ENCODE measurements around the gene WDR86.

The WDR86 gene

DNA sequence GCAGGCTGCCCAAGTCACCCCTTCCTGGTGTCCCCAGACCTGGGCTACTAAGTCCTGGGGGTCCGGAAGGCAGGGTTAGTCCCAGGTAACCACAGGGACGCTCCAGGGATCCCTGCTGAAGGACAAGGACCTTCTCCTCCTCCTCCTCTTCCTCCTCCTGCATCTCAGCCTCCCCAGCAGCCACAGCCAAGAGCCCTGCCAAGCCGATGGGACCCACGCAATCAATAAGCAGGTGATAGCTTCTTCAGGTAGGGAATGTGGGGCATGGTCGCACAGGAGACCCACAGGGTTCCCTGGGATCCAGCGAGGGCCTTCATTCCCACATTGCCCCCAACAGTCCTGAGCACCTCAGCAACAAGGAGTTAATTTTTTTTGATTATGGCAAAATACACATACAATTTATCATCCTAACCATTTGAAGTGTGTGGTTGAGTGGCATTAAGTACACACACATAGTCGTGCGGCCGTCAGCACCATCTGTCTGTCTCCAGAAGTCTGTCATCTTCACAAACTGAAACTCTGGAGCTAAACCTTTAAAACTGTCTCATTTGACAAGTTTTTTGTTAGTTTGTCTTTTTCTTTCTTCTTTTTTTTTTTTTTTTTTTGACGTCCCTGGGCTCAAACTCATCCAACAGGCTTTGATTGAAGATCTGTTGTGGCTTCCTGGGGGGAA is 18.0 kb upstream of the WDR86 start:
- peak; percentile 84 for DNase-seq

GRCh38 chr7:151426904-151427704 is 17.3 kb upstream of the WDR86 start:
- DNase-seq = peak; percentile 42

GRCh38 chr7:151426441-151426903 is 16.6 kb upstream of the WDR86 start:
- DNase-seq = no peak

GRCh38 chr7:151425670-151426440 is 16.0 kb upstream of the WDR86 start:
- DNase-seq = no peak

DNA sequence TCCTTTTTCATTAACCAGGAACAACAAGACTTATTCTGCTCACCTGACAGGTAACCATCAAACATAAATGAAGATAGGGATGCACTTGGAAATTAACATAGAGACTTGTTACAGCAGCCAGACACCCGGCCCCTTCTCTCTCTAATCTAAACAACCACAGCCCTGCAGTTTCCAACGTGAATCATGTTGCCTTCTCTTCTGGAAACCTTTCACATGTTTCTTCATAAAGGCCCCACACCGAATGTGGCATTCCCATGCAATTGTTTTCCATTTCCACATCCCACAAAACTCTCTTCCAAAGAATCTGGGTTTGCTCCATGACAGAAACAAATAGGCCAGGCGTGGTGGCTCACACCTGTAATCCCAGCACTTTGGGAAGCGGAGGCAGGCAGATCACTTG is 15.0 kb upstream of the WDR86 start:
- no peak for DNase-seq

DNA sequence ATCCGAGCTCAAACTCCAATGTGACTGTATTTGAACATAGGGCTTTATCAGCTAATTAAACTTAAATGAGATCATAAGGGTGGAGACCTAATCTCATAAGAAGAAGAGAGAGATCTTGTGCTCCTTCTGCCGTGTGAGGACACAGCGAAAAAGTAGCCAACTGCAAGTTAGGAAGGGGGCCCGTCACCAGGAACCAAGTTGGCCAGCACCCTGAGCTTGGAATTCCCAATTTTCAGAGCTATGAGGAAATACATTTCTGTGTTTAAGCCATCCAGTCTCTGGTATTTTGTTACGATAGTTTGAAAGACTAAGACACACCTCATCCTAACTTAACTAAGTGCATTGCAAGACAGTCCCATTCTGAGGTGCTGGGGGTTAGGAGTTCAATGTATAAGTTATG is 14.1 kb upstream of the WDR86 start:
- no peak for DNase-seq

GRCh38 chr7:151423226-151423625 is 13.4 kb upstream of the WDR86 start:
- DNase-seq = no peak

GRCh38 chr7:151422212-151422611 is 12.4 kb upstream of the WDR86 start:
- no peak for DNase-seq

- DNase-seq = no peak
Observed at GRCh38 chr7:151420144-151420543, 10.3 kb upstream of the WDR86 start.

DNA sequence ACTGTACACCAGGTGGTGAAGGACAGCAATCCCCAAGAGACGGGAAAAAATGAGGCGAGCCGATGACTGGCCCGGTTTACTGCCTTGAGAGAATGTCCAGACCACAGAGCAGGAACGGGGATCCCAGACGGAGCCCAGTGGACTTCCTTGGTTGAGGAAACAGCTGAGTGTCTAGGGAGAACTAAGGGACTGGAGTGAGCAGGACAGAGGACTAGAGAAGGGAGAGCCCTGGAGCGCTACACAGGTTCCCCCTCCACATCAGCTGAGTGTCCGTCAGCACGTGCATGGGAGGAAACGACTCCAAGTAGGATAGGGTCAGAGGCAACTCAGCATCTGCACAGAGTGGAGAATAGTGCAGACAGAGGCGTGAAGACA is 7.1 kb upstream of the WDR86 start:
- no peak for DNase-seq

DNA sequence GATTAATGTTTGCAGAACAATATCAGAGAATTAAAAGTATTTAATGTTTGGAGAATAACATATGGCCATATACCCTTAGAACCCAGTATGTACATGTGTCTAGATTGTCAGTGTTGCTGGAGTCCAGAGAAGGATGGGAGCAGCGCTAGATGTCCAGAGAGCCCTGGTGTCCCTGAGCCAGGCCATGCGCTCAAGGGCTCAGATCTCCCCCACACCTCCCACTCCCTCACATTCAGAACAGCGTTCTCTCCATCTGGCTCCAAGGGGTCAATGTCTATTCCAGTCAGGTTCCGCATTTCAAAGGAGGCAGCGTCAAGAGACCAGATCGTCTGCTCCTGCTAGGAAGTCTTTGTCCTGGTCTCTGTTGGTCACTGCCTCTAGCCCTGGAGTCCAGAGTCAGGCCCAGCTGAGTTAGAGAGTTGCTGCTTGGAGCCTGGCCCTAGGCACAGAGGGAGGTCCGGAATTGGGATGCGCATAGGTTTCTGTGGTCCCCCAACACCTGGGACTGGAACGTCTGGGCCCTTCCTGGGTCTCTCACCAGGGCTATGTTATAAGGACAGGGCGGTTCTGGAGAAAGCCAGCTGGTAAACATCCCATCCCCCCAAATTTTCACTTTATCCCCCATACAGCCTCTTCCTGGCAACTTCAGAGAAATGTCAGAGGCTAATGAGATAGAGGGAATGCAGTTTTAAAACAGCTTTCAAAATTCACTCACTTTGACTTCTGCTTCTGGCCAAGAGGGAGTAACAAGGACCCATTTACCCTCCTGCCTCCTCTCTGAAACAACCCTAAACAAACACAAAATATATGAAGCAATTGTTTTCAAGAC is 6.5 kb upstream of the WDR86 start:
- DNase-seq = no peak

- peak; percentile 51 for DNase-seq
Observed at GRCh38 chr7:151415375-151416105, 5.7 kb upstream of the WDR86 start.

DNA sequence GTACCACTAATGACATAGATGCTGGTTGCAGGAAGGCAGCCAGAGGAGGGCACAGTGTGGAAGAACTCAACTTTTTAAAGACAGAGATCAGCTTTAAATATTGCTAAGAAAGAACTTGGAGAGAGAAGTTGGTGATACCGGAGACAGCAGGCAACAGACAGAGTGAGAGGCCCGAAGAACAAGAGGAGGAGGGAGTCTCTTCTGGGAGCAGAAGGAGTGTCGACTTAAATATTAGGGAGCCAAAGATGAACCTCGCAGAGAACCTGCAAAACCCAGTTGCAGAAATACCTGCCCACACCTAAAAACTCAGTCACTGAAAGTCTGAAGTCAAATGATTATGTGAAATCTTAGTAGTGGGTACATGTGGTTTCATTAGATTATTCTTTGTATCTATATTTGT is 3.4 kb upstream of the WDR86 start:
- DNase-seq = no peak

GRCh38 chr7:151412318-151412717 is 2.5 kb upstream of the WDR86 start:
- no peak for DNase-seq

GRCh38 chr7:151411551-151411950 is 1.7 kb upstream of the WDR86 start:
- DNase-seq = peak; percentile 42

DNA sequence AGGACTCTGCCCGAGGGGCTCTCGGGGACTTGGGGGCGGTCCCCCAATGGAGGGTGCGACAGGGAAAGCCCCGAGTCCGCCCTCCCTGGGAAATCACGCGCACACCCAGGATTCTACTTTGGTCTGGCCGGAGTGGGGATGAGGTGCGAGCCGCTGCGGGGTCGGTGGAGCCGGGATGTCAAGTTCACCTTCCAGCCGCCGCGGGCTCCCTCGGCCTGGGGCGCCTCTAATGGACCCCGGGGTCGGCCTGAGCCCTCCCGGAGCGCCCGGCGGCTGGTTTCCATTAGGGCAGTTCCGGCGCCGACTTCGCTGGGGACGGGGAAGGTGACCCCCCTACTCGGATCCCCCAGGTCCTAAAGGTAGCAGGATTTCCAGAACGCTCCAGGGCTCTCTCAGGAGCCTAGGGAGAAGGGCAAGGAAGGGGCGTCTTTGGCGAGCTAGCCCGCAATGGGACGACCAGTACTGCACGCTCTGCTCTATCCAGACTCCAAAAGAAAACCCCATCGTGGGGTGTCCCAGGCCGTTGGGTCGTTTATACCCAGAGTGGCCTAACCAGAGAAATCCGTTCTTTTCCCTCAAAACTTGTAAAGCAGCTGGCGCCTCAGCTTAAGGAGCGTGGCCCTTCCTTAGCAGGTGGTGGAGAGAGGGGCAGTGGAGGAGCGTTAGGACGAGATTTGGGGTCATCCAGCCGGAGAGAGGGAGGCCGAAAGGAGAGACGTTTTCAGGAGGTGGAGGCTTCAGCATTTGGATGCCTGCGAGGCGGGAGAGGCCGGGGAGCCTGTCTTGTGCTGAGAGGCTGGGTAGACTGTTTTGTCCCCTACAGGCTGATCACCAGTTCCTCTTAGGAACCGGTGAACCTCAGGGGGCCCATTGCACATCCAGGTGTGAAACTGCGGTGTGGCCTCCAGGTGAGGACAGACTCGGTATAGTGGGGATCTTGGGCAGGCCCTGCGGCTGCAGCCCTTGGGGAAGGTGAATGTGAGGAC is 860 bp upstream of the WDR86 start:
- DNase-seq = no peak

DNA sequence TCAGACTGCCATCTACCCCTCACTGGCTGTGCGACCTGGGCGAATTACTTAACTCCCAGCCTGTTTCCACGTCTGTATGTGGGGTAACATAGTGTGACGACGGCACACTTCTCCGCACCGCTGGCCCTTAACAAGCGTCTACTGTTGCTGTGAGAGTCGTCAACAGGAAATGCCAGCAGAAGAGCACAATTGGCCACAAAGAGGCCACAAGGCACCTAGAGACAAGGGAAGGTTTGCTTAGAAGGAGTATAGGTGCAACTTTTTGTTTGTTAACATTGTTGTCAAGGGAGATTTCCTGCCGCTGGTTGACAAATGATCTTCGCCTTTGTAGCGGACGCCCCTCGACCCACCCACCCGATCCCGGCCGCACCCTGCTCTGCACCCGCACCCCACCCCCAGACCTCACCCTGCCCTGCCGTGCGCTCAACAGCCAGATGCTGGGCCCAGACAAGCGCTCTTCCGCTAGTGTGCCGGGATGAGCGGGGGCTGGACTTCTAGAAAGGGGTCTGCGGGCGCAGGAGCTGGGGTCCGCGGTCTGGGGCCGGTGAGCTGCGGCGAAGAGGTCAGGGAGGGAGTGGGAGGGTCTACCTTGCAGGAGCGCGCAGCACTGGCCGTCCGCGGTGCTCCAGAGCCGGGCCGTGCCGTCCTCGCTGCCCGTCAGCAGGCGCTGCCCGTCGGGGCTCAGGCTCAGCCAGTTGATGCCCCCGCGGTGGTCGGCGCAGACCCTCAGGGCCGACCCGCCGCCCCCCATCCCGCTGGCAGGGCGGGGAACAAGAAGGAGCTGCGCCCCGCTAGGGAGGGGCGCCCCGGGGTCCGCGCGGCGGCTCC is 785 bp downstream of the WDR86 start:
- peak; percentile 63 for DNase-seq

GRCh38 chr7:151408498-151408838 is 1.4 kb downstream of the WDR86 start:
- no peak for DNase-seq

GRCh38 chr7:151406886-151407583 is 2.8 kb downstream of the WDR86 start:
- no peak for DNase-seq

All from DMS53 (cell line).